ENCODE results near the gene ARHGAP8. TPM values are rescaled to one million over a fixed set of nuclear protein-coding genes. Genes with fewer than 3 reads are reported as not detected.

Gene ARHGAP8
- polyA plus RNA-seq, 3 donors, result 0.03 TPM; not detected in 2

GRCh38 chr22:44786136-44786535 lies 33.8 kb downstream of the ARHGAP8 start:
- no peaks in the 10 kb centered on the region for H3K27me3 ChIP-seq (ENCODE audit: control insufficient read depth in 2 of 2, insufficient read depth in 2 of 2, low read length in 2 of 2)
- H3K4me1 Mint-ChIP-seq, result no peaks in the 10 kb centered on the region
- H3K9ac ChIP-seq (ENCODE audit: insufficient read depth, low read length, poor library complexity, severe bottlenecking), result no peak overlapping the region
- H2AFZ ChIP-seq (ENCODE audit: insufficient read depth, low read depth, low read length, poor library complexity, severe bottlenecking), result no peak overlapping the region
- no peak overlapping the region for H3K4me3 Mint-ChIP-seq
- no peaks in the 10 kb centered on the region for H3K79me2 ChIP-seq (ENCODE audit: insufficient read depth, low read length)
- no peaks in the 10 kb centered on the region for H3K36me3 ChIP-seq (replicated peaks in 1 of 2; ENCODE audit: control insufficient read depth in 1 of 2, insufficient read depth in 2 of 2, low read length in 2 of 2)
- H3K27me3 Mint-ChIP-seq (ENCODE audit: low read depth in 3 of 3), result peaks cover 2 to 3% (median 2%) of the 10 kb centered on the region in 3 donors
- no peak for DNase-seq
- no peak overlapping the region for H3K4me2 ChIP-seq (replicated peaks; ENCODE audit: extremely low read depth, low read length, poor library complexity, severe bottlenecking)
- no peaks in the 10 kb centered on the region for H3K36me3 Mint-ChIP-seq
- WGBS (ENCODE audit: insufficient coverage), result 90% methylated on average over 16 of the region's 23 CpGs
- no peaks in the 10 kb centered on the region for H3K9me3 ChIP-seq (replicated peaks in 1 of 2; ENCODE audit: control insufficient read depth in 1 of 2, insufficient read depth in 1 of 2, low read length in 2 of 2)
- H3K27ac ChIP-seq (ENCODE audit: low read depth in 1 of 2, low read length in 2 of 2), result no peak overlapping the region
- H4K20me1 ChIP-seq (ENCODE audit: insufficient read depth, low read length), result no peaks in the 10 kb centered on the region
- H3K27ac Mint-ChIP-seq, result no peak overlapping the region
- no peak overlapping the region for H3K4me3 ChIP-seq (replicated peaks in 1 of 3; ENCODE audit: low read depth in 2 of 3, low read length in 3 of 3)
- no peaks in the 10 kb centered on the region for H3K4me1 ChIP-seq (ENCODE audit: control insufficient read depth in 1 of 2, insufficient read depth in 2 of 2, low read length in 2 of 2)
- intact Hi-C loops (cut with micrococcal nuclease), result no loop called here
- H3K9me3 Mint-ChIP-seq, result peaks cover 0 to 3% (median 0%) of the 10 kb centered on the region in 7 donors
- no peak for TF ChIP-seq CTCF (IDR thresholded peaks at IDR 0.05)

DNA sequence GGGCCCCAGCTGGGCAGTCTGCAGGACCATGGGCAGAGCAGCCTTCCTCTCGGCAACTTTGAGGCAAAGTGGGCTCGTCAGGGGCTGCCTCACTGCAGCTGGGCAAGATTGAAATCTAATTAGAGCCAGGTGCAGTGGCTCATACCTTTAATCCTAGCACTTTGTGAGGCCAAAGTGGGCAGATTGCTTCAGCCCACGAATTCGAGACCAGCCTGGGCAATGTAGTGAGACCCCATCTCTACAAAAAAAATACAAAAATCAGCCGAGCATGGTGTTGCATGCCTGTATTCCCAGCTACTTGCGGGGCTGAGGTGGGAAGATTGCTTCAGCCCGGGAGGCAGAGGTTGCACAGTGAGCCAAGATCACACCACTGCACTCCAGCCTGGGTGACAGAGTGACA lies 34.2 kb downstream of the ARHGAP8 start:
- Histone ChIP-seq H3K4me3 (replicated peaks in 1 of 3; ENCODE audit: low read depth in 2 of 3, low read length in 3 of 3) (no peak overlapping the region), H3K36me3 (replicated peaks in 1 of 2; ENCODE audit: control insufficient read depth in 1 of 2, insufficient read depth in 2 of 2, low read length in 2 of 2) (no peaks in the 10 kb centered on the region), H3K9me3 (replicated peaks in 1 of 2; ENCODE audit: control insufficient read depth in 1 of 2, insufficient read depth in 1 of 2, low read length in 2 of 2) (no peaks in the 10 kb centered on the region), H3K9ac (ENCODE audit: insufficient read depth, low read length, poor library complexity, severe bottlenecking) (no peak overlapping the region), H3K79me2 (ENCODE audit: insufficient read depth, low read length) (no peaks in the 10 kb centered on the region), H3K4me2 (replicated peaks; ENCODE audit: extremely low read depth, low read length, poor library complexity, severe bottlenecking) (no peak overlapping the region), H3K27ac (ENCODE audit: low read depth in 1 of 2, low read length in 2 of 2) (no peak overlapping the region), H4K20me1 (ENCODE audit: insufficient read depth, low read length) (no peaks in the 10 kb centered on the region), H2AFZ (ENCODE audit: insufficient read depth, low read depth, low read length, poor library complexity, severe bottlenecking) (no peak overlapping the region), H3K4me1 (ENCODE audit: control insufficient read depth in 1 of 2, insufficient read depth in 2 of 2, low read length in 2 of 2) (no peaks in the 10 kb centered on the region), H3K27me3 (ENCODE audit: control insufficient read depth in 2 of 2, insufficient read depth in 2 of 2, low read length in 2 of 2) (no peaks in the 10 kb centered on the region)
- intact Hi-C loops (cut with micrococcal nuclease), result no loop called here
- TF ChIP-seq CTCF (IDR thresholded peaks at IDR 0.05), result no peak
- H3K27ac Mint-ChIP-seq, result no peak overlapping the region
- DNase-seq, result no peak
- no peaks in the 10 kb centered on the region for H3K4me1 Mint-ChIP-seq
- WGBS (ENCODE audit: insufficient coverage), result 93% methylated on average over 3 of the region's 7 CpGs
- no peak overlapping the region for H3K4me3 Mint-ChIP-seq
- no peaks in the 10 kb centered on the region for H3K36me3 Mint-ChIP-seq
- H3K9me3 Mint-ChIP-seq, result peaks cover 0 to 3% (median 0%) of the 10 kb centered on the region in 7 donors
- H3K27me3 Mint-ChIP-seq (ENCODE audit: low read depth in 3 of 3), result peaks cover 2 to 3% (median 2%) of the 10 kb centered on the region in 3 donors

All from CD14-positive monocyte (primary cell).